DMS114 treated with DMSO at 0.1 percent for 48 hours (cell line): ENCODE measurements around the gene NPB.
"Not testable (repeated sequence)": the region's sequence is repeated elsewhere in the genome, so short reads cannot be mapped to it uniquely, and the experiment has no call there.

Experiments
- DNase-seq: peaks from one replicate; lab custom pipeline; 2025; ENCODE audit not compliant: unreplicated experiment; lab: John Stamatoyannopoulos, UW

Gene NPB

DNA sequence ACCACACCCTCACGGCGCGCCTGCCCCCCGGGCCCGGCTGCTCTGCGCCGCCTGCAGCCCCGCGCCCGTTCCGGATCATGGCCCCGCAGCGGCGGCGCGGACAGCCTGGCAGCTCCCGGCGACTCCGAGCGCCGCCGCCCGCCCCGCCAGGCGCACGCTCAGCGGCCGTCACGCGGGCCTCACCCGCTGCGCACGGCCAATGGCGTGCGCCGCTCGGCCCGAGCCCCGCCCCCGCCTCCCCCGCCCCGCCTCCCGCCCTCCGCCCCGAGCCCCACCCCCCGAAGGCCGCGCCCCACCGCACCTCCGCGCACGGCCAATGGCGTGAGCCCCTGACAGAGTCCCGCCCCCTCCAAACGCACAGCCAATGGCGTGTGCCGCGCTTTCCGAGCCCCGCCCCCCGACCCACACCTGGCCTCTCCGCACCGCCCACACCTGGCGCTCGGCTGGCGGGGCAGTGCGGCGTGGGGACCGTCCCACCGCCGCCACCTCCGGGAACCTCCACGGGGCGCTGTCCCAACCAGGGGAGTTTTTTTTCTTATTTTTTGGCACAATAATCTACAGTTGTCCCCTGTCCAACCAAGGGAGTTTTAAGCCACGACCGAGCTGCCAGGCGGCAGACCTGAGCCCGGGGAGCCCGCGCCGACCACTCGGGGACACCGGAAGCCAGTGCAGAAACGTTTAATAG, 9.4 kb downstream of the NPB start, which contains the start of gene PCYT2:
TSS of gene PCYT2 (minus strand) at position 123 of the 685 bp plus-strand sequence. CDS start at position 79, 44 bp downstream.
- DNase-seq = peak; percentile 32

DNA sequence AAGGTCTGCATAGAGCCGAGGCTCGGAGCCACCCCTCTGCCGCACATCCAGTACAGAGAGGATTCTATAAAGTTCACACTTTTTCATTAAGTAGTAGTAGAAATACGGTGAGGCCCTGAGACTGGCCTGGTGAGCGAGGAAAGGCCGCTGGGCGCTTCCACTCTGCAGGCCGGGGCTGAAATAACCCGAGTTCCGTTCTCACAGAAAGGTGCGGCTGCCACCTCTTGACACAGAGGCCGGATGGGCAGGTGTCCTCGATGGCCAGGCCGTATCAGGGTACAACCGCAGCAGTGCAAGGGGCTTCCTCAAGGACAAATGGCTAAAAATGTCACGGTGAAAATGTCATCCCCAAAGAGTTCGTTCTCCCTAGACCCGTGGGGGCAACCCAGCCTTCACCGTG, 9.9 kb downstream of the NPB start:
- DNase-seq = no peak

DNA sequence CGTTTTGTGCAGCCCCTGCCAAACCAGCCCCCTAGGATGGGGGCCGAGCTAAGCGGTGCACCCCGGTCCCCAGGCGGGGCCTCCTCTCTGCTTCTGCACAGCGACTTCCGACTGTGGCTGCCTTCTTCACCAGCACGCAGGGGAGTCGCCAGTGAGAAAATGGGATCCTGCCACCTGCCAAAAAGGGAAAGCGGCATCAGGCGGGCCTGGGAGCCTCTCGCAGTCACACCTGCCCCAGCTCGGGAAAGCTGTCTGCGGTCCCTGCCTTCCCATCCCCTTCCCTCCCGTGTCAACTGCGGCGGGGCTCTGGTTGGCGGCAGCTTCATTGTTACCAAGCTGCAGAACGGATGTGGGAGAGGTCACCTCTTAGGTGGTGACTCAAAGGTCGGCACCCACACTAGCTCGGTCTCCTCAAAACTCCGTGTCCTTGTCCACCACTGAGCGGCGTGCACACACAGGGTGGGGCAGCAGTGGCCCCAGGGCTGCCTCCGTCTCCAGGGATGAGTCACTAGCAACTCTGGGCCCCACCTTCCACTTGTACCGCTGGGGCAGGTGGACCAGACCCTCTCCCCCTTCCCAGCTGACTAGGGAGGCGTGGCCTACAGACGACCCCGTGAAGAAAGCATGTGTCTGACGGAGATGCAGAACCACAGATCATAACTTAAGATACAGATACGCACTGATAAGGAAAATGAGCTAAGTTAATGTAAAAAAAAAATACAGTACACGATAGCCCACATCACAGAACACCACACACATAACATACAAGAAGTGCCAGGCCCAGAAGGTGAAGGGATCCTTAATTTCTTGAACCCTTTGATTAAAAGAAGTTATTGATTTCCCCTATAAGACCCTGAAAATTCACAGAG, 10.6 kb downstream of the NPB start:
- DNase-seq = no peak

DNA sequence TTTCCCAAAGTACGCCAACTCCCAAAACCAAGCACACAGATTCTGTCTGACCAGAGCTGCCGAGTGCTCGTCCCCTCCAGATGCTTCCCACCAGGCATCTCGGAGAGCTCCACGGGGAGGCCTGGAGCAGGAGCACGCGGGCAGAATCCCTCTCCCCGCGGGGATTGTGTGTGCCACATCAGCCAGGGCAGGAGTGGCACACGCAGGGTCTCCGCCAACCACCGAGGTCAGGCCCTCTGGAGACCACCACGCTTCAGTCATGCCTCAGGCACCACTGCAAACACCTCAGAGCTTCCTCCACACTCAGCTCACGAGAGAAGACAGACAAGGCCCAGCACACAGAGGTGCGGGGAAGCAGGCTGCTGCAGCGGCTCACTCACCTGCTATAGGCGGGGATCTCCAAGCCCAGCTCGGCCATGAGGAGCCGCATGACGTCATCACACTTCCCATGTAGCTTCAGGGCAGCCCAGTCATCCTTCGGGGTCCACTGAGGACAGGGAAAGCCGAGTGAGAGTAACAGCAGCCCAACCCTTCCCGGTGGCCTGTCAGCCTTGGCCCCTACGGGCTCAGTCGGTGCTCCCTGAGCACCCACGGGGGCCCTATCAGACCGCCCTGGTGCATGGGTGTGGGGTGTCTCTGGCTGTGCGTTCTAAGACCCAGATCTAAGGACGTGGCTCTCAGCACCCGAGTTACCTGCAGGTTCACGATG, 11.5 kb downstream of the NPB start:
- no peak for DNase-seq

GRCh38 chr17:81914103-81914850, 12.2 kb downstream of the NPB start:
- no peak for DNase-seq

GRCh38 chr17:81915331-81915730, 13.3 kb downstream of the NPB start:
- DNase-seq = no peak

GRCh38 chr17:81916234-81917001, 14.4 kb downstream of the NPB start:
- DNase-seq = no peak

- peak; percentile 51 for DNase-seq
Measured at GRCh38 chr17:81917565-81918332, 15.7 kb downstream of the NPB start, which contains the start of gene SIRT7. Gene SIRT7 (minus strand): TSS chr17:81918176. CDS start chr17:81918131, 45 bp downstream.

DNA sequence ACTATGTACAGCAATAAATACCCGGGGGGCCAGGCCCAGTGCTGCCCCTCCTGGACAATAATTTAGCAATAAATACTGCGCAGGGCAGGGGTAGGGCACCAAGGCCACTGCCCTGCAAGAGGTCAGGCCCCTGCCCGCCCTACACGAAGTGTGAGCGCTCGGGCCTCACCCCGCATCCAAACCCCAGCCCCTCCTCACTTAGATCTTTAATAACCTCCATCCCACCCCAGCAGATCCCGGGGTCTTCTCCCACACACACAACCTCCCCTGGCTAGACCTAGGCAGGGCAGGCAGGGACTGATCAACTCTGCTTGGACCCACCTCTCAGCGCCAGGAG, 16.3 kb downstream of the NPB start:
- DNase-seq = not testable (repeated sequence)

- DNase-seq = no peak
Measured at GRCh38 chr17:81918832-81919545, 17.0 kb downstream of the NPB start.

DNA sequence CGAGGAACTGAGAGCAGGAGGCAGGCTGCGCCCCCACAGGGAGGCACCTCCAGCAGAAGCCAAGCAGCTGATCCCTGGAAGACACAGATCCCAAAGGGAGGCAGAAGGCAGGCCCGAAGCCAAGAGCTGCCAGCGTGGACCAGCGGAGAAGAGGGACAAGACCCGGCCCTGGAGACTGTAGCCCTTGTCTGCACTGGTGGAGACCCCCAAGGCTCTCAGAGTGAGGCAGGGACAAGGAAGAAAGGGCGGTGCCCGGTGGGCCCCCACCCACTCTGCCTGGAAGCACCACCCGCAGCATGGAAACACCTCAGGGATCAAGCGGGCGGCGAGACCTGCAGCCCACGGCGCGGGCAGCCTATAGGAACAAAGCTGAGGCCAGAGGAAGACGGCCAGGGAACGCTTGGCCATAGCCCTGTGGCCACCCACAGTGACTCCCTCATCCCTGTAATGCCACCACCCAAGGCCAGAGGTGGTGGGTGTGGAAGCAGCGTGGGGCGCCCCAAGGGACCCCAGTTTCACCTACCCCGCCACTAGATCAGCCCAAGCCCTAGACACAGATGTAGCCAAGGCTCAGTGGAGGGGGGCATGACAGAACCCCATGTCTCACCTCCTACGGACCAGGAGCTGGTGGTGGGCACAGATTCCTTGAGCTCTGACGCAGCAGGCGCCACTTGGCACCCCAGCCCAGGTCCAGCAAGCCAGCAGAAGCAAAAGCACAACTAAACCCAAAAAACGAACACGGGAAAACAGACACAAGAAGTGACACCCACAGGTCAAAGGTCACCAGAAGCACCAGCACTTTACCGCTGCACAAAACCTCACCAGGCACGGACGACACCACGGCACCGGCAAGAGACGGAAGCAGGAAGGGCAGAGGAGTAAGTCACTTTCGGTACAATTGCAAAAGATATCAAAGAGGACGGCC, 18.8 kb downstream of the NPB start:
- DNase-seq = no peak

GRCh38 chr17:81921537-81921862, 19.5 kb downstream of the NPB start:
- DNase-seq = no peak

DNA sequence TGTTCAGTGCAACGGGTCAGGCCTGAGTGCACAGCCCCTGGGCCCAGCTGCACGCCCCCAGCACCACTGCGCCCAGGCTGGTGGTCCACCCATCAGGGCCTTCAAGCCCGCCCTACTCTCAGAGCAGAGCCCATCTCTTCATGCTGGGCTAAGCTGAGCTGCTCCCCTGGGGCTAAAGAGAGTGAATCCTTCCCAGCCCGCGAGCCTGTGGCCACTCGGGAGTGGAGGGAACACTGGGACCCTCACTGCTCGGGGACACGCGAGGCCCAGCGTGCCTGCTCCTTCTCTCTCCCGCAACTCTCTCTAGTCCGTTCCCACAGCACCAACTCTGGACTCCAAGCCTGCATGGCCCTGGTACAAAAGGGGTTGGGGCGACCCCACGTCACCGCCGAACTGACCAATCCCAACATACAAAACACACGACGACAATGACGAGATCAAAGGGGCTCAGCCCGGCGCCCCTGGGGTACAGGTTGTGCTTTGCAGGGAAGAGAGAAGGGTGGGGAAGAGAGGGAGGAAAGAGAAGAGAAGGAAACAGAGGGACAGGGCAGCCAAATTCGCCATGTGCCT, 20.0 kb downstream of the NPB start:
- DNase-seq = no peak

DNA sequence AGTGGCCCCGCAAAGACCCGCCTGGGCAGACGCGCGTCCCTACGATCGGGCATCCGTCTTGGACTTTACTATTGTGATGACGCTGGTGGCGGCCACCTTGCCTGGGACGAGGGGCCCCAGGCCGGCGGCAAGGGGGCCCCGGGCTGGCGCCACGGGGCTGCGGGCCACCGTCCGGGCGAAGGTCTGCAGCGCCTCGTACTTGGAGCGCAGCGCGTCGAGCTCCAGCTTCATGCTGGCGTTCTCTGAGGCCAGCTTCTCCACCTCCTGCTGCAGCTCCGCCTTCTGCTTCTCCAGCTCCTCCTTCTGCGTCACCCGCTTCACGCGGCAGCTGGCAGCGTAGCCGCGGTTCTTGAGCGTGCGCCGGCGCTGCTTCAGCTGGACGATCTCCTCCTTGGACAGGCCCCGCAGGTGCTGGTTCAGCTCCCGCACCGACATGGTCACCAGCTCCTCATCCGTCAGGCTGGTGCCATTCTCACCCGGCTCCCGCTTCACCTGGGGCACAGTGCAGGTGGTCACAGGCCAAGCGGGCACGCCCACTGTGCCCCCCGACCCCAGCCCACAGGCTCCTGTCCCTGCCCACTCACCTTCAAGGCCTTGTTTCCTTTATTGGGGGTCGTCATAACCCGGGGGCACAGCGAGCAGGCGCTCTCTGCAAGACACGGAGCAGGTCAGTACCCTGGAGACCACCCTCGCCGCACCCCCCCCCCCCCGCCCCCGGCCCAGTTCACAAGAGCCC, 20.7 kb downstream of the NPB start:
- DNase-seq = no peak

GRCh38 chr17:81923302-81924260, 21.5 kb downstream of the NPB start:
- no peak for DNase-seq
